ENCODE measurements around the gene OPRL1.

Gene OPRL1

GRCh38 chr20:64113444-64113775 lies 33.5 kb downstream of the OPRL1 start:
- no peak overlapping the region for H3K4me2 ChIP-seq (ENCODE audit: low read length)
- H3K79me2 ChIP-seq (ENCODE audit: control insufficient read depth, insufficient read depth, low read length, poor library complexity): no peaks in the 10 kb centered on the region
- no peak overlapping the region for H3K4me3 ChIP-seq (ENCODE audit: low read depth, low read length)
- H3K4me1 ChIP-seq (ENCODE audit: control insufficient read depth in 1 of 2, insufficient read depth in 2 of 2, low read length in 2 of 2): no peaks in the 10 kb centered on the region
- no peak overlapping the region for H4K91ac ChIP-seq (ENCODE audit: low read depth, low read length)
- H2BK120ac ChIP-seq (ENCODE audit: insufficient read depth, low read length, poor library complexity): no peak overlapping the region
- no peak overlapping the region for H3K27ac ChIP-seq (ENCODE audit: low read depth, low read length)
- no peak overlapping the region for H3K23ac ChIP-seq (ENCODE audit: low read length)
- no peak overlapping the region for H2BK5ac ChIP-seq (ENCODE audit: low read depth, low read length, poor library complexity)
- H3K14ac ChIP-seq (ENCODE audit: low read length): no peak overlapping the region
- H3K4ac ChIP-seq (ENCODE audit: low read depth, low read length): no peak overlapping the region
- H2AFZ ChIP-seq (ENCODE audit: insufficient read depth, low read length, poor library complexity): no peak overlapping the region
- H2AK5ac ChIP-seq (ENCODE audit: low read length): no peak overlapping the region
- no peak overlapping the region for H3K18ac ChIP-seq (ENCODE audit: low read length)
- peaks cover 1% of the 10 kb centered on the region for H3K9me3 ChIP-seq (ENCODE audit: insufficient read depth, low read depth, low read length)
- H3K36me3 ChIP-seq (ENCODE audit: control insufficient read depth in 1 of 2, insufficient read depth in 2 of 2, low read length in 2 of 2): no peaks in the 10 kb centered on the region
- no peak overlapping the region for H4K8ac ChIP-seq (ENCODE audit: low read depth, low read length)
- no peaks in the 10 kb centered on the region for H3K27me3 ChIP-seq (ENCODE audit: insufficient read depth, low read length)
- no peak overlapping the region for H4K12ac ChIP-seq (ENCODE audit: low read depth, low read length)
- no peaks in the 10 kb centered on the region for H3K79me1 ChIP-seq (ENCODE audit: low read length)
- no CpG with 5 or more reads among the region's 6 CpGs for WGBS (ENCODE audit: extremely low coverage, insufficient coverage, insufficient read length)
- H2BK12ac ChIP-seq (ENCODE audit: low read length): no peak overlapping the region
- H3K9ac ChIP-seq (ENCODE audit: low read length): no peak overlapping the region
- no peak for DNase-seq

DNA sequence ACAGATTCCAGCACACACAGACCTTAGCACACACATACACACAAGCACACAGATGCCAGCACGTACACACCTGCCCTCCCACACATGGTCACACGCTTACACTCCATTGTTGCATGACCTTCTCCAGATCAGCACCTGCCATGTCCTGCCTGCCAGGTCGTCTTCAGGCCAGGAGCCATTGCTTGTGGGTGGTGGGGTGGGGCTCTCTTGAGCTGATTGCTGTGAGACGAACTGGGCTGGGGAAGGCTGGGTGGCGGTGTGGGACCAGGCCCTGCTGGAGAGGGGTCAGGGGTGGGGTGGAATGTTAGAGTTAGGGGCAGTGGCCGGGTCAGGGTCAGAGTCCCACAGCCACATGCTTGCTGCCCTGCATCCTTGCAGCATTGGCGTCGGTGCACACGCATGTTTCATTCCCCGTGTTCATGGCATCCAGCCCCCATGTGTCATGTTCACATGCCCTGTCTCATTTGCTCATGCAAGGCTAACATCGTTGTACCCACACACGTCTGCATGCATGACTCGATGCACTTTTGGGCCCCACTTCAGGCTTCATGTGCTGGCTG lies 34.0 kb downstream of the OPRL1 start:
- H2BK120ac ChIP-seq (ENCODE audit: insufficient read depth, low read length, poor library complexity): no peak overlapping the region
- H4K91ac ChIP-seq (ENCODE audit: low read depth, low read length): no peak overlapping the region
- H3K79me1 ChIP-seq (ENCODE audit: low read length): no peaks in the 10 kb centered on the region
- no peak overlapping the region for H3K14ac ChIP-seq (ENCODE audit: low read length)
- no peak overlapping the region for H3K4me2 ChIP-seq (ENCODE audit: low read length)
- no peaks in the 10 kb centered on the region for H3K79me2 ChIP-seq (ENCODE audit: control insufficient read depth, insufficient read depth, low read length, poor library complexity)
- no peak overlapping the region for H2BK12ac ChIP-seq (ENCODE audit: low read length)
- H4K8ac ChIP-seq (ENCODE audit: low read depth, low read length): no peak overlapping the region
- no peak for DNase-seq
- no peak overlapping the region for H3K9ac ChIP-seq (ENCODE audit: low read length)
- H2AK5ac ChIP-seq (ENCODE audit: low read length): no peak overlapping the region
- H3K36me3 ChIP-seq (ENCODE audit: control insufficient read depth in 1 of 2, insufficient read depth in 2 of 2, low read length in 2 of 2): no peaks in the 10 kb centered on the region
- no peak overlapping the region for H3K18ac ChIP-seq (ENCODE audit: low read length)
- no peak overlapping the region for H2BK5ac ChIP-seq (ENCODE audit: low read depth, low read length, poor library complexity)
- no peak overlapping the region for H4K12ac ChIP-seq (ENCODE audit: low read depth, low read length)
- no peak overlapping the region for H3K23ac ChIP-seq (ENCODE audit: low read length)
- peaks cover 1% of the 10 kb centered on the region for H3K9me3 ChIP-seq (ENCODE audit: insufficient read depth, low read depth, low read length)
- H3K4me1 ChIP-seq (ENCODE audit: control insufficient read depth in 1 of 2, insufficient read depth in 2 of 2, low read length in 2 of 2): no peaks in the 10 kb centered on the region
- no CpG with 5 or more reads among the region's 13 CpGs for WGBS (ENCODE audit: extremely low coverage, insufficient coverage, insufficient read length)
- H3K4me3 ChIP-seq (ENCODE audit: low read depth, low read length): peak overlapping the region; percentile 17
- no peak overlapping the region for H2AFZ ChIP-seq (ENCODE audit: insufficient read depth, low read length, poor library complexity)
- no peak overlapping the region for H3K4ac ChIP-seq (ENCODE audit: low read depth, low read length)
- no peaks in the 10 kb centered on the region for H3K27me3 ChIP-seq (ENCODE audit: insufficient read depth, low read length)
- no peak overlapping the region for H3K27ac ChIP-seq (ENCODE audit: low read depth, low read length)

- Histone ChIP-seq H3K23ac (ENCODE audit: low read length) (no peak overlapping the region), H3K9ac (ENCODE audit: low read length) (no peak overlapping the region), H2BK12ac (ENCODE audit: low read length) (no peak overlapping the region), H3K4me3 (ENCODE audit: low read depth, low read length) (no peak overlapping the region), H2BK120ac (ENCODE audit: insufficient read depth, low read length, poor library complexity) (no peak overlapping the region), H3K4me2 (ENCODE audit: low read length) (no peak overlapping the region), H3K79me1 (ENCODE audit: low read length) (no peaks in the 10 kb centered on the region), H3K36me3 (ENCODE audit: control insufficient read depth in 1 of 2, insufficient read depth in 2 of 2, low read length in 2 of 2) (no peaks in the 10 kb centered on the region), H3K79me2 (ENCODE audit: control insufficient read depth, insufficient read depth, low read length, poor library complexity) (no peaks in the 10 kb centered on the region), H3K14ac (ENCODE audit: low read length) (no peak overlapping the region), H3K18ac (ENCODE audit: low read length) (no peak overlapping the region), H2AFZ (ENCODE audit: insufficient read depth, low read length, poor library complexity) (no peak overlapping the region), H2AK5ac (ENCODE audit: low read length) (no peak overlapping the region), H3K27ac (ENCODE audit: low read depth, low read length) (no peak overlapping the region), H3K4ac (ENCODE audit: low read depth, low read length) (no peak overlapping the region), H4K91ac (ENCODE audit: low read depth, low read length) (no peak overlapping the region), H4K8ac (ENCODE audit: low read depth, low read length) (no peak overlapping the region), H4K12ac (ENCODE audit: low read depth, low read length) (no peak overlapping the region), H3K27me3 (ENCODE audit: insufficient read depth, low read length) (no peaks in the 10 kb centered on the region), H3K4me1 (ENCODE audit: control insufficient read depth in 1 of 2, insufficient read depth in 2 of 2, low read length in 2 of 2) (no peaks in the 10 kb centered on the region), H3K9me3 (ENCODE audit: insufficient read depth, low read depth, low read length) (peaks cover 1% of the 10 kb centered on the region), H2BK5ac (ENCODE audit: low read depth, low read length, poor library complexity) (no peak overlapping the region)
- no peak for DNase-seq
- WGBS (ENCODE audit: extremely low coverage, insufficient coverage, insufficient read length): no CpG with 5 or more reads among the region's 14 CpGs
Observed at GRCh38 chr20:64114356-64114971, 34.6 kb downstream of the OPRL1 start.

GRCh38 chr20:64115171-64115911 lies 35.5 kb downstream of the OPRL1 start:
- DNase-seq: no peak
- Histone ChIP-seq H2BK120ac (ENCODE audit: insufficient read depth, low read length, poor library complexity) (no peak overlapping the region), H4K91ac (ENCODE audit: low read depth, low read length) (no peak overlapping the region), H3K4me2 (ENCODE audit: low read length) (no peak overlapping the region), H4K8ac (ENCODE audit: low read depth, low read length) (no peak overlapping the region), H4K12ac (ENCODE audit: low read depth, low read length) (no peak overlapping the region), H3K36me3 (ENCODE audit: control insufficient read depth in 1 of 2, insufficient read depth in 2 of 2, low read length in 2 of 2) (no peaks in the 10 kb centered on the region), H3K9me3 (ENCODE audit: insufficient read depth, low read depth, low read length) (peaks cover 1% of the 10 kb centered on the region), H3K18ac (ENCODE audit: low read length) (no peak overlapping the region), H3K23ac (ENCODE audit: low read length) (no peak overlapping the region), H3K4me3 (ENCODE audit: low read depth, low read length) (no peak overlapping the region), H3K4me1 (ENCODE audit: control insufficient read depth in 1 of 2, insufficient read depth in 2 of 2, low read length in 2 of 2) (peaks cover 0 to 2% of the 10 kb centered on the region in 2 experiments), H3K4ac (ENCODE audit: low read depth, low read length) (no peak overlapping the region), H2BK5ac (ENCODE audit: low read depth, low read length, poor library complexity) (no peak overlapping the region), H3K14ac (ENCODE audit: low read length) (no peak overlapping the region), H3K27me3 (ENCODE audit: insufficient read depth, low read length) (no peaks in the 10 kb centered on the region), H3K27ac (ENCODE audit: low read depth, low read length) (no peak overlapping the region), H3K9ac (ENCODE audit: low read length) (no peak overlapping the region), H3K79me1 (ENCODE audit: low read length) (no peaks in the 10 kb centered on the region), H2AFZ (ENCODE audit: insufficient read depth, low read length, poor library complexity) (no peak overlapping the region), H2BK12ac (ENCODE audit: low read length) (no peak overlapping the region), H3K79me2 (ENCODE audit: control insufficient read depth, insufficient read depth, low read length, poor library complexity) (no peaks in the 10 kb centered on the region), H2AK5ac (ENCODE audit: low read length) (no peak overlapping the region)
- WGBS (ENCODE audit: extremely low coverage, insufficient coverage, insufficient read length): no CpG with 5 or more reads among the region's 14 CpGs
